OCI-LY7 (cell line): ENCODE data around the gene CPZ. TPM values are rescaled to one million over a fixed set of nuclear protein-coding genes. Genes with fewer than 3 reads are reported as not detected.

Experiments used
- BruUV-seq: library from RNA; stranded (reverse); fragments of 400-500 nt; replicated peaks from 2 replicates; lab custom pipeline; 2021; lab: Mats Ljungman, UMichigan
- CTCF ChIA-PET: fragments of 300-600 bp; sonication (Branson Sonifier 250); formaldehyde crosslinking; loops from one replicate; lab custom pipeline; 2022; ENCODE audit warnings: antibody characterized with exemption; ENCODE audit not compliant: unreplicated experiment; lab: Charles Lee
- POLR2A ChIA-PET: fragments of 300-600 bp; sonication (Branson Sonifier 250); formaldehyde crosslinking; loops from one replicate; lab custom pipeline; 2022; ENCODE audit warnings: antibody characterized with exemption; lab: Charles Lee
- DNase-seq: peaks from one replicate; pipeline ENCODE4 v3.0.0-alpha.2; 2015; ENCODE audit warnings: low spot score
- H2AFZ ChIP-seq: fragments of 200-600 bp; sonication (generic), shearing (Covaris generic); 2 replicates; pipeline ENCODE4 v1.6.1; 2014; ENCODE audit warnings: mild to moderate bottlenecking, antibody characterized with exemption, low read length, moderate library complexity
- H3K27ac ChIP-seq: fragments of 200-600 bp; sonication (generic); 2 replicates; pipeline ENCODE4 v1.5.1; 2014; ENCODE audit warnings: mixed run types, low read depth, mild to moderate bottlenecking, moderate library complexity, low read length, inconsistent platforms; ENCODE audit not compliant: poor library complexity, severe bottlenecking
- H3K36me3 ChIP-seq: fragments of 200-600 bp; sonication (generic); 2 replicates; pipeline ENCODE4 v1.6.1; 2014; ENCODE audit warnings: mild to moderate bottlenecking, antibody characterized with exemption, low read length, moderate library complexity, mixed read lengths; ENCODE audit not compliant: insufficient read depth
- H3K4me1 ChIP-seq: fragments of 200-600 bp; sonication (generic); 2 replicates; pipeline ENCODE4 v1.5.1; 2014; ENCODE audit warnings: mild to moderate bottlenecking, low read length; ENCODE audit not compliant: insufficient read depth, poor library complexity, severe bottlenecking
- H3K4me2 ChIP-seq: fragments of 200-600 bp; sonication (generic); 2 replicates; pipeline ENCODE4 v1.6.1; 2014; ENCODE audit warnings: mild to moderate bottlenecking, low read length
- H3K4me3 ChIP-seq: fragments of 200-600 bp; sonication (generic); 2 replicates; pipeline ENCODE4 v1.5.1; 2014; ENCODE audit warnings: mild to moderate bottlenecking, low read depth, low read length; ENCODE audit not compliant: poor library complexity, severe bottlenecking
- H3K79me2 ChIP-seq: fragments of 200-600 bp; sonication (generic); 2 replicates; pipeline ENCODE4 v1.6.1; 2016; ENCODE audit warnings: low read depth, mild to moderate bottlenecking, low read length, moderate library complexity, mixed read lengths; ENCODE audit not compliant: insufficient read depth
- H3K9me2 ChIP-seq: fragments of 200-600 bp; sonication (generic); 2 replicates; pipeline ENCODE4 v1.6.1; 2016; ENCODE audit warnings: mild to moderate bottlenecking, low read length, mixed read lengths; ENCODE audit not compliant: insufficient read depth
- H3K9me3 ChIP-seq: fragments of 200-600 bp; sonication (generic); 2 replicates; pipeline ENCODE4 v1.6.1; 2014; ENCODE audit warnings: mild to moderate bottlenecking, mixed run types, low read length, mixed read lengths
- H4K20me1 ChIP-seq: fragments of 200-600 bp; sonication (generic); 2 replicates; pipeline ENCODE4 v1.6.1; 2014; ENCODE audit warnings: mild to moderate bottlenecking, antibody characterized with exemption, low read length, moderate library complexity, mixed read lengths; ENCODE audit not compliant: insufficient read depth
- CTCF ChIP-seq: fragments of 200-600 bp; sonication (generic); conservative IDR thresholded peaks from 2 replicates; pipeline ENCODE4 v1.5.1; 2014; ENCODE audit warnings: mild to moderate bottlenecking, antibody characterized with exemption, low read length, moderate library complexity, mixed read lengths
- EZH2phosphoT487 ChIP-seq: fragments of 200-600 bp; sonication (generic); IDR thresholded peaks from 2 replicates; pipeline ENCODE4 v1.6.1; 2018; ENCODE audit warnings: low read depth, borderline replicate concordance, mild to moderate bottlenecking, mixed run types, antibody characterized with exemption, low read length, moderate library complexity, mixed read lengths
- intact Hi-C: fragments of 100-400 bp; cut with micrococcal nuclease; formaldehyde crosslinking; loops from one replicate; pipeline ENCODE4 v1.10.0; 2022; ENCODE audit not compliant: unreplicated experiment
- total RNA-seq, 2 experiments: library from RNA; depleted of rRNA in 1 of 2; stranded (reverse); fragments of >200 nt in 1 of 2; shearing (Covaris generic) in 1 of 2; gene quantifications; 2 replicates each; pipeline ENCODE4 v1.2.3, GENCODE V29; 2014 to 2022

The CPZ gene
- total RNA-seq, 2 experiments from 2014 or later: not detected

- no peaks in the 10 kb centered on the region for H3K36me3 ChIP-seq
- DNase-seq: no peak
- no peak overlapping the region for H3K4me2 ChIP-seq
- no peak overlapping the region for H3K4me3 ChIP-seq
- no peaks in the 10 kb centered on the region for H4K20me1 ChIP-seq
- H3K79me2 ChIP-seq: no peaks in the 10 kb centered on the region
- CTCF ChIA-PET: interaction anchor here (0.6 kb wide), 1 partner anchor 1586 kb away, joined by 3 read pairs; no protein-coding TSS in a partner anchor
- intact Hi-C loops: no loop called here
- H3K9me3 ChIP-seq: no peaks in the 10 kb centered on the region
- POLR2A ChIA-PET: no interaction called here
- no TSS peak for BruUV-seq
- H3K9me2 ChIP-seq: no peaks in the 10 kb centered on the region
- H3K27ac ChIP-seq: no peak overlapping the region
- TF ChIP-seq EZH2phosphoT487: no peak
- TF ChIP-seq CTCF: no peak
- H3K4me1 ChIP-seq: no peaks in the 10 kb centered on the region
- H2AFZ ChIP-seq: no peak overlapping the region
These were observed 43.7 kb upstream of the CPZ start for GRCh38 chr4:8548731-8549351.

- H3K9me2 ChIP-seq: no peaks in the 10 kb centered on the region
- no peaks in the 10 kb centered on the region for H3K9me3 ChIP-seq
- no TSS peak for BruUV-seq
- H3K79me2 ChIP-seq: no peaks in the 10 kb centered on the region
- ChIA-PET POLR2A (no interaction called here), CTCF (no interaction called here)
- intact Hi-C loops: no loop called here
- no peaks in the 10 kb centered on the region for H3K4me1 ChIP-seq
- no peak overlapping the region for H3K4me3 ChIP-seq
- H4K20me1 ChIP-seq: no peaks in the 10 kb centered on the region
- TF ChIP-seq CTCF (no peak), EZH2phosphoT487 (no peak)
- no peak overlapping the region for H3K27ac ChIP-seq
- no peak overlapping the region for H3K4me2 ChIP-seq
- no peak for DNase-seq
- no peaks in the 10 kb centered on the region for H3K36me3 ChIP-seq
- H2AFZ ChIP-seq: no peak overlapping the region
These were observed 43.1 kb upstream of the CPZ start for GRCh38 chr4:8549352-8549931.

GRCh38 chr4:8550691-8551090 lies 41.9 kb upstream of the CPZ start:
- Histone ChIP-seq H3K27ac (no peak overlapping the region), H3K9me3 (no peaks in the 10 kb centered on the region), H3K79me2 (no peaks in the 10 kb centered on the region), H3K9me2 (no peaks in the 10 kb centered on the region), H3K36me3 (no peaks in the 10 kb centered on the region), H3K4me3 (no peak overlapping the region), H3K4me1 (no peaks in the 10 kb centered on the region), H4K20me1 (no peaks in the 10 kb centered on the region), H3K4me2 (no peak overlapping the region), H2AFZ (no peak overlapping the region)
- DNase-seq: no peak
- intact Hi-C loops: no loop called here
- BruUV-seq: no TSS peak
- POLR2A ChIA-PET: no interaction called here
- CTCF ChIA-PET: no interaction called here
- no peak for TF ChIP-seq CTCF
- no peak for TF ChIP-seq EZH2phosphoT487
